Thoracic aorta (tissue), 2 donors: ENCODE data around the gene ATRNL1. TPM values are rescaled to one million over a fixed set of nuclear protein-coding genes. Genes with fewer than 3 reads are reported as not detected.
"Not testable (repeated sequence)": the region's sequence is repeated elsewhere in the genome, so short reads cannot be mapped to it uniquely, and the experiment has no call there.

ENCODE experiments used
- ATAC-seq: fragments of 150-250 bp; one replicate; pipeline ENCODE4 v1.8.0; 2017; ENCODE audit warnings: low read depth; ENCODE audit not compliant: insufficient number of reproducible peaks, low FRiP score
- DNase-seq: peaks from one replicate; pipeline ENCODE4 v3.0.0-alpha.2; 2020; ENCODE audit warnings: low spot score
- H3K27ac ChIP-seq, 2 donors: fragments of 200-600 bp; sonication (generic); 1 replicate in 1 of 2; 2 replicates in 1 of 2; pipeline ENCODE4 v1.5.1; 2016; ENCODE audit warnings: mild to moderate bottlenecking in 2 of 2, moderate library complexity in 2 of 2
- H3K27me3 ChIP-seq: fragments of 200-600 bp; sonication (generic); replicated peaks from 2 replicates; pipeline ENCODE4 v1.6.0; 2016; ENCODE audit warnings: mild to moderate bottlenecking; ENCODE audit not compliant: insufficient read depth
- H3K36me3 ChIP-seq: fragments of 200-600 bp; sonication (generic); one replicate; pipeline ENCODE4 v1.5.1; 2016
- H3K4me1 ChIP-seq, 2 donors: fragments of 200-600 bp; sonication (generic); 1 replicate in 1 of 2; 2 replicates in 1 of 2; pipeline versions ENCODE4 v1.5.1 to v1.6.0; 2016; ENCODE audit warnings: low read depth in 2 of 2, mild to moderate bottlenecking in 1 of 2; ENCODE audit not compliant: control insufficient read depth in 1 of 2
- H3K4me3 ChIP-seq: fragments of 200-600 bp; sonication (generic); 2 replicates; pipeline ENCODE4 v1.5.1; 2016; ENCODE audit warnings: mild to moderate bottlenecking
- H3K9me3 ChIP-seq: fragments of 200-600 bp; sonication (generic); 2 replicates; pipeline ENCODE4 v1.5.1; 2016
- CTCF ChIP-seq: fragments of 200-600 bp; sonication (generic); IDR thresholded peaks from one replicate; pipeline ENCODE4 v1.5.1; 2019; ENCODE audit warnings: antibody characterized with exemption
- total RNA-seq, 2 donors: library from RNA; depleted of rRNA; stranded (reverse); fragments of >200 nt; gene quantifications; one replicate each; pipeline versions ENCODE4 v1.1.0 to v1.2.3, GENCODE V29; 2016

ATRNL1 gene
- total RNA-seq, 2 donors from 2014 or later = 24.6 to 57.4 TPM

DNA sequence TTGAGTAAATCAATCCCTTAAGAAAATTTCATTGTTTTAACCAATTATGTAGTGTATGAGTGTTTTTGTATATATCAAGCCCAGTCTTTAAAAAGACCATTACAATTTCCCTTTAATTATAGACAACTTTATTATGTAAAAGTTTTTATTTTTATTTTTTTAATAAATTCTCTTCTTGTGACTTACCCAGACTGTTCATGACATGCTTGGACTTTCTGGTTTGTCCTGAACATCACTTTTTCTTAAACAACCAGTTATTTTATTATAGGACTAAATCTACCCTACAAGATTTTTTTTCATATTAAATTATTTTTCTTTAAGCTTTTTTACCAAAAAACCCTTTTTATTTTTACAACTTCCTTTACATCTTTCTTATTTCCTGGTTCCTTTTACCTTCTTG, 410.4 kb downstream of the ATRNL1 start:
- H3K4me3 ChIP-seq = no peak overlapping the region
- H3K36me3 ChIP-seq = no peaks in the 10 kb centered on the region
- no peaks in the 10 kb centered on the region for H3K9me3 ChIP-seq
- H3K27me3 ChIP-seq = no peaks in the 10 kb centered on the region
- DNase-seq (no peak), ATAC-seq (no peak)
- H3K4me1 ChIP-seq = peaks cover 0 to 5% of the 10 kb centered on the region in 2 donors
- no peak overlapping the region for H3K27ac ChIP-seq
- TF ChIP-seq CTCF = no peak

DNA sequence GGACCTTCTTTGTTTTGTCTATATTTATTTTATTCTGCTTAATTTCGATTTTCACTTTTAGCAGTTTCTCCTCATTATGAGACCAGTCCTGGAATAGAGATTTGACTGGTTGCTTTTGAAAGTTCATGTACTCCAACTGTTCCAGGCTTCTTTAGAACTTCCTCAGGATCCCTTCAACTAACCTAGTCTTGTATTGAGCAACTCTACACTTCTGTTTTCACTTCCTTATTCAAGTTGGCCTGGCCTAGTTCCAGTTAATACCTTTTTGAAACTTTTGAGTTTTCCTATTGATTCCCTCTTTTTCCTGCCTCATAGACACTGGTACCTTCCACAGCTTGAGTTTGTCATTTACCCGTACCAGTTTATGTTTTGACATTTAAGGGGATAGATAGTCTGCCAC, 421.7 kb downstream of the ATRNL1 start:
- no peak for TF ChIP-seq CTCF
- Histone ChIP-seq H3K27me3 (no peaks in the 10 kb centered on the region), H3K9me3 (peaks cover 4% of the 10 kb centered on the region), H3K27ac (no peak overlapping the region), H3K4me3 (no peak overlapping the region), H3K36me3 (no peaks in the 10 kb centered on the region), H3K4me1 (no peaks in the 10 kb centered on the region)
- ATAC-seq = no peak
- DNase-seq = no peak

- H3K27me3 ChIP-seq = no peaks in the 10 kb centered on the region
- no peak for TF ChIP-seq CTCF
- H3K4me3 ChIP-seq = no peak overlapping the region
- H3K36me3 ChIP-seq = no peaks in the 10 kb centered on the region
- peaks cover 10% of the 10 kb centered on the region for H3K9me3 ChIP-seq
- ATAC-seq (no peak), DNase-seq (no peak)
- H3K27ac ChIP-seq = no peak overlapping the region
- no peaks in the 10 kb centered on the region for H3K4me1 ChIP-seq
Measured at GRCh38 chr10:115525141-115525540, 432.0 kb downstream of the ATRNL1 start.

DNA sequence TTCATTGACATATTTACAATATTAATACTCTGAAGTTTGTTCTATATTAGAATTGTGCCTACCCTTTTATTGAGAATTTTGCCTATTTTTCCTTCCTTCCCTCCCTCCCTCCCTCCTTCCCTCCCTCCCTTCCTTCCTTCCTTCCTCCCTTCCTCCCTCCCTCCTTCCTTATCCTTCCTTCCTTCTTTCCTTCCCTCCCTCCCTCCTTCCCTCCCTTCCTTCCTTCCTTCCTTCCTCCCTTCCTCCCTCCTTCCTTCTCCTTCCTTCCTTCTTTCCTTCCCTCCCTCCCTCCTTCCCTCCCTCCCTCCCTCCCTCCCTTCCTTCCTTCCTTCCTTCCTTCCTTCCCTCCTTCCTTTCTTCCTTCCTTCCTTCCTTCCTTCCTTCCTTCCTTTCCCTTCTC, 434.5 kb downstream of the ATRNL1 start:
- not testable (repeated sequence) for H3K9me3 ChIP-seq, H3K27ac ChIP-seq, DNase-seq, H3K27me3 ChIP-seq, H3K4me3 ChIP-seq, H3K4me1 ChIP-seq, ATAC-seq, H3K36me3 ChIP-seq

- not testable (repeated sequence) for H3K27ac ChIP-seq, H3K9me3 ChIP-seq, DNase-seq, H3K4me3 ChIP-seq, H3K4me1 ChIP-seq, H3K27me3 ChIP-seq, H3K36me3 ChIP-seq, ATAC-seq
Measured at GRCh38 chr10:115536401-115536800, 443.2 kb downstream of the ATRNL1 start.

- Histone ChIP-seq H3K4me1 (no peaks in the 10 kb centered on the region), H3K4me3 (no peak overlapping the region), H3K27me3 (no peaks in the 10 kb centered on the region), H3K9me3 (no peaks in the 10 kb centered on the region), H3K27ac (no peak overlapping the region), H3K36me3 (no peaks in the 10 kb centered on the region)
- no peak for TF ChIP-seq CTCF
- ATAC-seq (no peak), DNase-seq (no peak)
Measured at GRCh38 chr10:115539142-115539762, 446.1 kb downstream of the ATRNL1 start.
